HS-27A (cell line): ENCODE results near the gene CASP10.
"Not testable (repeated sequence)": the region's sequence is repeated elsewhere in the genome, so short reads cannot be mapped to it uniquely, and the experiment has no call there.

Source experiments
- DNase-seq: peaks from one replicate; pipeline ENCODE4 v3.0.0-alpha.2; 2012; ENCODE audit warnings: low read depth, missing footprints

CASP10 gene

GRCh38 chr2:201154615-201155399 is 28.1 kb upstream of the CASP10 start:
- DNase-seq = no peak

- no peak for DNase-seq
These were observed 26.9 kb upstream of the CASP10 start for GRCh38 chr2:201156036-201156435.

GRCh38 chr2:201156640-201157039 is 26.3 kb upstream of the CASP10 start:
- no peak for DNase-seq

- DNase-seq = no peak
These were observed 25.2 kb upstream of the CASP10 start for GRCh38 chr2:201157694-201158093.

- no peak for DNase-seq
These were observed 24.6 kb upstream of the CASP10 start for GRCh38 chr2:201158111-201158929.

GRCh38 chr2:201164166-201164565 is 18.8 kb upstream of the CASP10 start:
- no peak for DNase-seq

GRCh38 chr2:201167546-201167945 is 15.4 kb upstream of the CASP10 start:
- DNase-seq = no peak

- not testable (repeated sequence) for DNase-seq
These were observed 14.4 kb upstream of the CASP10 start for GRCh38 chr2:201168496-201168895.

GRCh38 chr2:201171259-201171814 is 11.6 kb upstream of the CASP10 start:
- no peak for DNase-seq

GRCh38 chr2:201172279-201172678 is 10.7 kb upstream of the CASP10 start:
- no peak for DNase-seq

- DNase-seq = no peak
These were observed 8.3 kb upstream of the CASP10 start for GRCh38 chr2:201174687-201175086.

GRCh38 chr2:201176081-201176481 is 6.9 kb upstream of the CASP10 start:
- DNase-seq = no peak

GRCh38 chr2:201180010-201180409 is 2.9 kb upstream of the CASP10 start:
- no peak for DNase-seq

- no peak for DNase-seq
These were observed 405 bp downstream of the CASP10 start for GRCh38 chr2:201183365-201183727.

- DNase-seq = not testable (repeated sequence)
These were observed 894 bp downstream of the CASP10 start for GRCh38 chr2:201183835-201184234.

- not testable (repeated sequence) for DNase-seq
These were observed 1.3 kb downstream of the CASP10 start for GRCh38 chr2:201184248-201184647.

- DNase-seq = no peak
These were observed 2.9 kb downstream of the CASP10 start for GRCh38 chr2:201185863-201186262.

- no peak for DNase-seq
These were observed 4.0 kb downstream of the CASP10 start for GRCh38 chr2:201186982-201187381.

GRCh38 chr2:201188449-201188848 is 5.5 kb downstream of the CASP10 start:
- no peak for DNase-seq

- no peak for DNase-seq
These were observed 8.4 kb downstream of the CASP10 start for GRCh38 chr2:201191132-201191875.

- DNase-seq = no peak
These were observed 11.2 kb downstream of the CASP10 start for GRCh38 chr2:201194097-201194496.

- no peak for DNase-seq
These were observed 12.4 kb downstream of the CASP10 start for GRCh38 chr2:201195331-201195730.
